Astrocyte of the spinal cord (primary cell): ENCODE measurements around the gene CPNE7.

ENCODE experiments used
- DNase-seq: peaks from one replicate; pipeline ENCODE4 v3.0.0; 2011; ENCODE audit warnings: low read depth, low spot score
- H3K4me3 ChIP-seq: 2 replicates; pipeline ENCODE4 v1.5.1; 2011; ENCODE audit warnings: low read depth, mild to moderate bottlenecking, low read length, moderate library complexity
- CTCF ChIP-seq: IDR thresholded peaks from 2 replicates; pipeline ENCODE4 v1.5.1; 2012; ENCODE audit warnings: low read depth, mild to moderate bottlenecking, low read length, inconsistent platforms
- in situ Hi-C: cut with HindIII; loops from 2 replicates; pipeline ENCODE4 v1.10.0; 2017; ENCODE audit warnings: low sequenced_read_pairs

The CPNE7 gene

GRCh38 chr16:89561142-89561883 is 14.2 kb upstream of the CPNE7 start:
- DNase-seq, result no peak
- TF ChIP-seq CTCF, result no peak
- in situ Hi-C loops, result no loop called here
- H3K4me3 ChIP-seq, result peak overlapping the region; percentile 77

- peak overlapping the region; percentile 77 for H3K4me3 ChIP-seq
- no peak for DNase-seq
- TF ChIP-seq CTCF, result no peak
- in situ Hi-C loops, result no loop called here
Measured at GRCh38 chr16:89561884-89562599, 13.5 kb upstream of the CPNE7 start.

GRCh38 chr16:89562939-89563338 is 12.6 kb upstream of the CPNE7 start:
- peak; percentile 56 for DNase-seq
- in situ Hi-C loops, result no loop called here
- no peak for TF ChIP-seq CTCF
- H3K4me3 ChIP-seq, result peak overlapping the region; percentile 77

- no peak for DNase-seq
- in situ Hi-C loops, result no loop called here
- no peak for TF ChIP-seq CTCF
- no peak overlapping the region for H3K4me3 ChIP-seq
Measured at GRCh38 chr16:89563639-89564392, 11.7 kb upstream of the CPNE7 start.

GRCh38 chr16:89564476-89565255 is 10.9 kb upstream of the CPNE7 start:
- no peak for DNase-seq
- in situ Hi-C loops, result no loop called here
- TF ChIP-seq CTCF, result no peak

GRCh38 chr16:89565256-89565505 is 10.4 kb upstream of the CPNE7 start:
- no peak for TF ChIP-seq CTCF
- in situ Hi-C loops, result no loop called here
- no peak for DNase-seq
- H3K4me3 ChIP-seq, result no peak overlapping the region

More at GRCh38 chr16:89564476-89565255, 10.9 kb upstream of the CPNE7 start:
- H3K4me3 ChIP-seq, result no peak overlapping the region
